GM12878 (cell line): ENCODE measurements around the gene ANKRD34A. TPM values are rescaled to one million over a fixed set of nuclear protein-coding genes. Genes with fewer than 3 reads are reported as not detected.
A peak's percentile ranks its signal among the peaks of the same experiment; 100 is the strongest.

ENCODE experiments used
- BMI1 ChIP-seq: fragments of 450-650 bp; IDR thresholded peaks from 2 replicates; pipeline ENCODE4 v1.6.1; 2016; ENCODE audit warnings: mild to moderate bottlenecking, moderate library complexity, borderline replicate concordance
- CEBPB ChIP-seq, 2 experiments: fragments of 150-350 bp in 1 of 2; IDR thresholded peaks; 2 replicates each; pipeline ENCODE4 v1.6.1; 2012 to 2014; ENCODE audit warnings: low read depth in 2 of 2, low read length in 2 of 2, borderline replicate concordance in 1 of 2, inconsistent platforms in 1 of 2
- CREB1 ChIP-seq: IDR thresholded peaks from 2 replicates; pipeline ENCODE4 v1.6.1; 2012; ENCODE audit warnings: low read depth, mild to moderate bottlenecking, inconsistent platforms
- E2F4 ChIP-seq: IDR thresholded peaks from 2 replicates; pipeline ENCODE4 v1.6.1; 2012; ENCODE audit warnings: low read depth, low read length, improper control_type of control experiment
- ELK1 ChIP-seq: IDR thresholded peaks from 2 replicates; pipeline ENCODE4 v1.6.1; 2012; ENCODE audit warnings: low read depth, low read length, improper control_type of control experiment
- ETV6 ChIP-seq, 2 experiments: fragments of 450-650 bp in 1 of 2; IDR thresholded peaks in 1 of 2; conservative IDR thresholded peaks in 1 of 2; 2 replicates each; pipeline ENCODE4 v1.6.1; 2014; ENCODE audit warnings: antibody characterized with exemption in 1 of 2, borderline replicate concordance in 1 of 2, low read depth in 1 of 2, mild to moderate bottlenecking in 1 of 2, moderate library complexity in 1 of 2
- FOXK2 ChIP-seq: fragments of 450-650 bp; IDR thresholded peaks from 2 replicates; pipeline ENCODE4 v1.6.1; 2017; ENCODE audit warnings: mild to moderate bottlenecking, moderate library complexity
- JUNB ChIP-seq: IDR thresholded peaks from 2 replicates; pipeline ENCODE4 v1.6.1; 2016; ENCODE audit warnings: antibody characterized with exemption, mild to moderate bottlenecking
- KAT2A ChIP-seq: conservative IDR thresholded peaks from 2 replicates; pipeline ENCODE4 v1.6.1; 2011; ENCODE audit warnings: low read depth, low read length; ENCODE audit not compliant: control insufficient read depth
- LARP7 ChIP-seq: fragments of 450-650 bp; IDR thresholded peaks from 2 replicates; pipeline ENCODE4 v1.6.1; 2017; ENCODE audit warnings: mild to moderate bottlenecking
- MTA3 ChIP-seq: IDR thresholded peaks from 2 replicates; pipeline ENCODE4 v1.6.1; 2012; ENCODE audit warnings: low read length, inconsistent platforms, borderline replicate concordance
- POLR2A ChIP-seq: IDR thresholded peaks from 2 replicates; pipeline ENCODE4 v1.6.1; 2011; ENCODE audit warnings: low read depth, mild to moderate bottlenecking, low read length
- POLR2AphosphoS2 ChIP-seq: IDR thresholded peaks from 2 replicates; pipeline ENCODE4 v1.6.1; 2011; ENCODE audit warnings: low read depth, mild to moderate bottlenecking, low read length, improper control_type of control experiment, moderate library complexity
- RELA ChIP-seq: fragments of 450-650 bp; IDR thresholded peaks from 2 replicates; pipeline ENCODE4 v1.8.0; 2014; ENCODE audit warnings: borderline replicate concordance; ENCODE audit not compliant: partially characterized antibody
- RFX5 ChIP-seq: IDR thresholded peaks from 2 replicates; pipeline ENCODE4 v1.6.1; 2011; ENCODE audit warnings: low read depth, low read length, improper control_type of control experiment
- SIN3A ChIP-seq: IDR thresholded peaks from 2 replicates; pipeline ENCODE4 v1.6.1; 2012; ENCODE audit warnings: low read depth, low read length, improper control_type of control experiment
- SIX5 ChIP-seq: IDR thresholded peaks from 2 replicates; pipeline ENCODE4 v1.6.1; 2011; ENCODE audit warnings: mild to moderate bottlenecking, low read depth, low read length, moderate library complexity; ENCODE audit not compliant: severe bottlenecking
- SMC3 ChIP-seq: IDR thresholded peaks from 2 replicates; pipeline ENCODE4 v1.6.1; 2011; ENCODE audit warnings: low read length, improper control_type of control experiment, borderline replicate concordance
- STAT3 ChIP-seq: IDR thresholded peaks from 2 replicates; pipeline ENCODE4 v1.6.1; 2011; ENCODE audit warnings: low read depth, low read length, improper control_type of control experiment
- SUPT20H ChIP-seq: IDR thresholded peaks from 2 replicates; pipeline ENCODE4 v1.6.1; 2011; ENCODE audit warnings: low read depth, mild to moderate bottlenecking, low read length, moderate library complexity, borderline replicate concordance; ENCODE audit not compliant: control insufficient read depth
- ZBED1 ChIP-seq: IDR thresholded peaks from 2 replicates; pipeline ENCODE4 v1.6.1; 2016; ENCODE audit warnings: borderline replicate concordance
- ZSCAN29 ChIP-seq: fragments of 450-650 bp; IDR thresholded peaks from 2 replicates; pipeline ENCODE4 v1.6.1; 2017; ENCODE audit warnings: mild to moderate bottlenecking, moderate library complexity
- polyA plus RNA-seq, 11 experiments: library from polyadenylated mRNA; depleted of rRNA in 4 of 11; unstranded in 6 of 11; stranded (reverse) in 5 of 11; fragments of >200 nt; fragmentation: Nextera tagmentation in 4 of 11; fragmentation: Illumina TruSeq in 1 of 11; extraction: Ambion mirVana in 4 of 11; extraction: Trizol in 1 of 11; gene quantifications; 1 replicate in 1 of 11; 2 replicates in 10 of 11; pipeline versions ENCODE4 v1.2.1 to v1.2.3, GENCODE V29; 2011 to 2016; ENCODE audit warnings: inconsistent platforms in 2 of 11, missing spikeins in 2 of 11, low read depth in 1 of 11
- total RNA-seq, 4 experiments: library from RNA; depleted of rRNA in 3 of 4; stranded (reverse); fragments of >200 nt in 3 of 4; fragmentation: Illumina TruSeq in 1 of 4; extraction: Trizol in 1 of 4; gene quantifications; 2 replicates each; pipeline versions ENCODE4 v1.2.1 to v1.2.3, GENCODE V29; 2013 to 2021
- TF ChIP-seq, protein P1 (sequence below): IDR thresholded peaks from 2 replicates; pipeline ENCODE4 v1.6.1; 2012; ENCODE audit warnings: low read length, inconsistent platforms
- TF ChIP-seq, protein P2 (sequence below): fragments of 450-650 bp; IDR thresholded peaks from 2 replicates; pipeline ENCODE4 v1.6.1; 2017; ENCODE audit warnings: mild to moderate bottlenecking
- TF ChIP-seq, protein P3 (sequence below): IDR thresholded peaks from 2 replicates; pipeline ENCODE4 v1.6.1; 2012; ENCODE audit warnings: low read depth, low read length, improper control_type of control experiment
- TF ChIP-seq, protein P4 (sequence below): IDR thresholded peaks from 2 replicates; pipeline ENCODE4 v1.6.1; 2011; ENCODE audit warnings: low read depth, mild to moderate bottlenecking, low read length, moderate library complexity, borderline replicate concordance; ENCODE audit errors: extremely low read depth

Gene ANKRD34A
- total and polyA plus RNA-seq, 10 of the 15 experiments (the other 5 are each of a cell fraction or from before 2014, with no cell fraction given), result 0.40 to 3.5 (median 1.6) TPM

DNA sequence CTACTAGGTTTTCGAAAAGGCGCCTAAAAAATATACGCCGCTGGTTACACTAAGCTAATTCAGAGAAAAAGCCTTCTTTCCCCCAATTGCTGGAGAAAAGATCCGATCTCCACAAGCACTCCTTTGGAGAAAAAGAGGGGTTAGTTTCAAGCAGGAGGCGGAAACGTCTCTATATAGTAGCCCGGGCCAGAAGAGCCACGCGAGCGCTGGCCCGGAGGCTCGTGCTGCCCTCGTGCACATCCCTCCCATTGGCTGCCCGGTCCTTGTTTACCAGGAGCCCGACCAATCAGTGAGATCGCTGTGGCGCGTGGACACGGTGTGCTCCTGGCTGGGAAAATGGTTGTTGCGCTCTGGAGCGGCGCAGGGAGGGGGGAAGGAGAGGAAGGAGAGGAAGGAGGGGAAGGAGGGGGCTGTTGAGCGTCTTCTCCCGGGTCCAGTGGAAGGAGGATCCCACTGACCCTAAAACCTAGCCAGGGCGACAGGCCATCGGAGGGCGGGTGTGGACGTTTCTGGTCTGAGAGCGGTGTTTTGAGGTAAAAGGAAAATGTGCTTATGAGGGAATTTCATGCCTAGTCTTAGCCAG lies 32.1 kb upstream of the ANKRD34A start, which contains the start of gene TXNIP (continued):
- TF ChIP-seq, protein P1, sequence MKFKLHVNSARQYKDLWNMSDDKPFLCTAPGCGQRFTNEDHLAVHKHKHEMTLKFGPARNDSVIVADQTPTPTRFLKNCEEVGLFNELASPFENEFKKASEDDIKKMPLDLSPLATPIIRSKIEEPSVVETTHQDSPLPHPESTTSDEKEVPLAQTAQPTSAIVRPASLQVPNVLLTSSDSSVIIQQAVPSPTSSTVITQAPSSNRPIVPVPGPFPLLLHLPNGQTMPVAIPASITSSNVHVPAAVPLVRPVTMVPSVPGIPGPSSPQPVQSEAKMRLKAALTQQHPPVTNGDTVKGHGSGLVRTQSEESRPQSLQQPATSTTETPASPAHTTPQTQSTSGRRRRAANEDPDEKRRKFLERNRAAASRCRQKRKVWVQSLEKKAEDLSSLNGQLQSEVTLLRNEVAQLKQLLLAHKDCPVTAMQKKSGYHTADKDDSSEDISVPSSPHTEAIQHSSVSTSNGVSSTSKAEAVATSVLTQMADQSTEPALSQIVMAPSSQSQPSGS, result 0 out of 2 replicates have a peak, but pooled peaks have one; percentile 50
- TF ChIP-seq ELK1 (no peak), LARP7 (no peak), ZSCAN29 (no peak), RFX5 (peak; percentile 66; the same call in 1 of the 2 replicates), FOXK2 (peak; percentile 95), STAT3 (no peak), MTA3 (peak; percentile 73; the same call in 1 of the 2 replicates), SIX5 (no peak), RELA (peak; percentile 57), SUPT20H (no peak), BMI1 (no peak; the same call in 1 of the 2 replicates), ZBED1 (peak; percentile 93), E2F4 (no peak), KAT2A (no peak), SMC3 (no peak), ETV6 (conservative IDR thresholded peaks at IDR 0.05 in 1 of 2, IDR thresholded peaks at IDR 0.05 in 1 of 2; ENCODE audit: borderline replicate concordance in 1 of 2, low read depth in 1 of 2) (no peak), POLR2A (peak; percentile 86), SIN3A (no peak; the same call in none of the 2 replicates), POLR2AphosphoS2 (peak; percentile 99), CREB1 (peak; percentile 27; the same call in 1 of the 2 replicates), JUNB (0 out of 2 replicates have a peak, but pooled peaks have one; percentile 35), CEBPB (IDR thresholded peaks at IDR 0.05; ENCODE audit: borderline replicate concordance in 1 of 2, low read depth in 2 of 2, low read length in 2 of 2) (no peak)
- TF ChIP-seq, protein P2, sequence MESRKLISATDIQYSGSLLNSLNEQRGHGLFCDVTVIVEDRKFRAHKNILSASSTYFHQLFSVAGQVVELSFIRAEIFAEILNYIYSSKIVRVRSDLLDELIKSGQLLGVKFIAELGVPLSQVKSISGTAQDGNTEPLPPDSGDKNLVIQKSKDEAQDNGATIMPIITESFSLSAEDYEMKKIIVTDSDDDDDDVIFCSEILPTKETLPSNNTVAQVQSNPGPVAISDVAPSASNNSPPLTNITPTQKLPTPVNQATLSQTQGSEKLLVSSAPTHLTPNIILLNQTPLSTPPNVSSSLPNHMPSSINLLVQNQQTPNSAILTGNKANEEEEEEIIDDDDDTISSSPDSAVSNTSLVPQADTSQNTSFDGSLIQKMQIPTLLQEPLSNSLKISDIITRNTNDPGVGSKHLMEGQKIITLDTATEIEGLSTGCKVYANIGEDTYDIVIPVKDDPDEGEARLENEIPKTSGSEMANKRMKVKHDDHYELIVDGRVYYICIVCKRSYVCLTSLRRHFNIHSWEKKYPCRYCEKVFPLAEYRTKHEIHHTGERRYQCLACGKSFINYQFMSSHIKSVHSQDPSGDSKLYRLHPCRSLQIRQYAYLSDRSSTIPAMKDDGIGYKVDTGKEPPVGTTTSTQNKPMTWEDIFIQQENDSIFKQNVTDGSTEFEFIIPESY, result no peak
- TF ChIP-seq, protein P3, sequence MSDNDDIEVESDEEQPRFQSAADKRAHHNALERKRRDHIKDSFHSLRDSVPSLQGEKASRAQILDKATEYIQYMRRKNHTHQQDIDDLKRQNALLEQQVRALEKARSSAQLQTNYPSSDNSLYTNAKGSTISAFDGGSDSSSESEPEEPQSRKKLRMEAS, result peak; percentile 98
- TF ChIP-seq, protein P4, sequence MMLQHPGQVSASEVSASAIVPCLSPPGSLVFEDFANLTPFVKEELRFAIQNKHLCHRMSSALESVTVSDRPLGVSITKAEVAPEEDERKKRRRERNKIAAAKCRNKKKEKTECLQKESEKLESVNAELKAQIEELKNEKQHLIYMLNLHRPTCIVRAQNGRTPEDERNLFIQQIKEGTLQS, result no peak
